HT1080 (cell line): Measurements from ENCODE around the gene ZNF554. TPM values are rescaled to one million over a fixed set of nuclear protein-coding genes. Genes with fewer than 3 reads are reported as not detected.

ENCODE experiments used
- DNase-seq: peaks from one replicate; pipeline ENCODE4 v3.0.0-alpha.2; 2015; ENCODE audit warnings: low read depth
- total RNA-seq: library from RNA; depleted of rRNA; stranded (reverse); fragments of >200 nt; shearing (Covaris generic); gene quantifications from 2 replicates; pipeline ENCODE4 v1.2.3, GENCODE V29; 2014

ZNF554 gene
- total RNA-seq, 1 experiment from 2014 or later, result 0.63 TPM

DNA sequence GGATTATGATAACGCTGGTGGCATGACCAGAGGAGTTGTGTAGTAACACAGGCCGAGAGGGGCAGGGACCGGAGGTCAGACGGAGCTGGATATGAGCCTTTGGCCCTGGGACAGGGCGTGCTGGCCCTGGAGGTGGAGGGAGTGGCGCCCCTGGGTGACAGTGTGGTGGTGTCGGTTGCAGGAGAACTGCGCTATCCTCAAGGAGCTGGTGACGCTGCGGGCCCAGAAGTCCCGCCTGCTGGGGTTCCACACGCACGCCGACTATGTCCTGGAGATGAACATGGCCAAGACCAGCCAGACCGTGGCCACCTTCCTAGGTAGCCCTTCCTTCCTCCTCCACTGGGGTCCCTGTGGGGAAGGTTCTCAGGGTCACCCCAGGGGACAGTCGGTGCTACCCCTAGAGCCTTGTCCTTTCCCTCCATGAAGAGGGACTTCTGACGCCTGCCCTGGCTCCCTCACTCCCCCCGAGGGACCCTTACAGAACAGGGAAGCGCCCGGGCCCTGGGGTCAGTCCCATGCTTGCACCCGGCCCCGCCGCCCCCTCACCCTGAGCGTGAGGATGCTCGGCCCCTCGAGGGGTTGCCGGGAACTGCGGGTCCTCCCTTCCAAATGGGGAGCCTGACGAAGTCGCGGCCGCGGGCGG, 12.8 kb upstream of the ZNF554 start:
- no peak for DNase-seq

- DNase-seq, result no peak
These were observed 12.1 kb upstream of the ZNF554 start for GRCh38 chr19:2807379-2808128.

GRCh38 chr19:2808129-2808941, 11.3 kb upstream of the ZNF554 start:
- DNase-seq, result no peak

GRCh38 chr19:2809387-2810140, 10.1 kb upstream of the ZNF554 start:
- DNase-seq, result no peak

GRCh38 chr19:2810141-2811091, 9.3 kb upstream of the ZNF554 start:
- no peak for DNase-seq

DNA sequence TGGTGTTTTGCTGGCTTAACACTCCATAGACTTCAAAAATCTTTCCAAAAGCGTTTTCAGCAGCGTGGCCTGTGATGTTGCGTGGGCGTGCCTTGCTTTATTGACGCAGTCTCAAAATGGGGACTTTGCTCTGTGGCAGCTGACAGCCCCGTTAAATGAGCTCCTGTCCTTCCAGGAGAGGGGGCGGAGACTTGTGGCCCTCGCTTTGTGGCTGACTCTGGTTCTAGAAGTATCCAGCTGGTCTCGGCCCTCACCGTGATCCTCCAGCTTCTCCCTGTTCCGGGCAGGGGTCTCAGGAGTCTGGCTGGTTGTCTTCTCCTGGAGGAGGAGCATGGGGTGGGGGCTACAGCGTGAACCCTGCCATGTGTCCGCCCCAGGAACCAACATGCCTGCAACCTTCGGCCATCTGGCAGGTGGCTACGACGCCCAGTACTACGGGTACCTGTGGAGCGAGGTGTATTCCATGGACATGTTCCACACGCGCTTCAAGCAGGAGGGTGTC, 8.4 kb upstream of the ZNF554 start:
- DNase-seq, result no peak

DNA sequence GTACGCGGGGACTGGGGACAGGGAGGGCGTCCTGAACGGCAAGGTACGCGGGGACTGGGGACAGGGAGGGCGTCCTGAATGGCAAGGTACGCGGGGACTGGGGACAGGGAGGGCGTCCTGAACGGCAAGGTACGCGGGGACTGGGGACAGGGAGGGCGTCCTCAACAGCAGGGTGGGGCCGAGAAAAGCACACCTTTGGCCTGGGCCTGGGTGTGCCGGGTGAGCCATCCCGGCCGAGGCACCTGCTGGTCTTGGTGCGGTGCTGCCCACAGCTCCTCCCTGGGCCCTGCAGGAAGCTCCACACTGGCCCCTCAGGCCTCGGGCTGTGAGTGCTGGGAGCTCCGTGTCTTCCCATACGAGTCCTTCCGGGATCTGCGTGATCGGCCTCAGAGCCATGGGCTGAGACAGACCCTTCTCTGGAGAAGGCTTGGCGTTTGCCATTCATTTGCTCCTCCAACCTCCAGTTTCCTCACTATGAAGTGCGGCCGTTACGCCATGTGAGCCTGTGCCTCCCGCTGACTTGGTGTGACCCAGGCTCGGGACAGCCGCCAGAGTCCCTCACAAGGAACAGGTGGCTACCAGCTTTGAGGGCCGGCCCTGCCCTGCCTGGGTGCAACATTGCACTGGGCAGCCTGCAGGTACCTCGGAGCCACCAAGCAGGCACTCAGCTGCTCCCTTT, 7.8 kb upstream of the ZNF554 start:
- no peak for DNase-seq

DNA sequence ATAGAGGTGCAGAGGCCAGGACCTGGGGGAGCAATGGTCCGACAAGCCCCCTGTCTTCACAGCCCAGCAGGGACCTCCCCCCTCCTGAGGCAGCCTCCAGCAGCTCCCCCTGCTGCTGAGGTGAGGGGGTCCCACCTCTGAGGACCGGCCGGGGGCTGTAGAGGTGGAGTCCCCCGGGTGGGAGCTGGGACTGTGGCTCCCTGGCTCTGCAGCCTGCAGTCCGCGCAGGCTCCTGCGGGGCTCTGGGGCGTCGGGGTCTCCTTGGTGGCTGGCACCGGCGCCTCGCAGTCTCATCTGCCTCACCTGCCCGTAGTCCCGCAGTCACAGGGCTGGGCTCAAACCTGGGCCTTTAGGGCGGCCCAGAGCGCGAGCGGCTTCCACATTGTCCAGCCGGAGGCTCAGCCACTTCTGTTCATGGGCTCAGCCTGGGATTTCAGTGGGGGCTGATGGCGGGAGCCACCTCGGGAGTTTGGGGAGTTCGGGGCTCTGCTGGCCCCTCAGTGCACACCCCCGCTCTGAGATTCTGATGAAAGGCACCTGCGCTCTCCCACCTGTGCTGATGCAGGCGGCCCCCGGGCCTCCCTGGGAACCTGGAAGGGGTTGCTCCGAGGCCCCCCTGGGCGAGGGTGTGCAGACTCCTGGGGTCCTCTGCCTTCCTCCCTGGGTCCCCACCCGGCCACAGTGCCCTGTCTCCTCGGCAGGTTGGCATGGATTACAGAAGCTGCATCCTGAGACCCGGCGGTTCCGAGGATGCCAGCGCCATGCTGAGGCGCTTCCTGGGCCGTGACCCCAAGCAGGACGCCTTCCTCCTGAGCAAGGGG, 7.0 kb upstream of the ZNF554 start:
- no peak for DNase-seq

DNA sequence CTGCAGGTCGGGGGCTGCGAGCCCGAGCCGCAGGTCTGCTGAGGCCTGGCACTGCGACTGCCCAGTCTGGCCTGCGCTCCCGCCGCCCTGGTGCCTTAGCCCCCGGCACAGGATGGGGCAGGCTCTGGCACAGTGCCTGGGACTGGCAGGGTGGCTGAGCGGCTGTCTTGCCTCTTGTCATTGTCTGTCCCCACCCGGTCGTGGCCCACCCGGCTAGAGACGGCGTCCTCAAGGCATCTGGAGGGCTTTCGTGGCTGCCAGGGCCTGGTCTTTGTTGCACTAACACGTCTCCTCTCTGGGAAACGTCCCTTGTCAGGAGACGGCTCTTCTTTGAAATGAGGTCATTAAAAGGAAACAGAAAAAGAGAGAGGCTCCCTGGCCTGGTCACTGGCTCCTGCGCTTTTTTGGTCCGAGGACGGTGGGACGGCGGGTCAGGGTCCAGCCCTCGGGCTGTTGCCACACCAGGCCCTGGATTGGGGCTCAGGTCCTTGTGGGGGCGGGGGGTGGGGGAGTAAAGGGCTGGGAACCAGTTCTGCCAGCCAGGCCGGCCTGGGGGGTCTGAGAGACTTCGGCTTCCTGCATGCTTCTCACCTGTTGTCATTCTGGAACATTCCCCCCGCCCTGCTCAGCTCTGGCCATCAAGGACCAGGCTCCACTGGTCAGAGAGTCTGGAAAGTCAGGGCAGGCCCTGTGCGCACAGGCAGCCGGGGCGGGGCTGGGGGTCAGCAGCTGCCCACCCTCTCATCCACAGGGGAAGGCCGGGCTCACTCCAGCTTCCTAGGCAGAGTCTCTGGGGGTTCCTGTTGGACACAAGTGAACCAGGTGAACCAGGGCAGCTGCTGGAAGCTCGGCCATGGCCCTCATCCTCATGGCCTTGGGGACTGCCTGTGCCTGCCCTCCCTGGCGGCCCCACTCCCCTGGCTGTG, 6.2 kb upstream of the ZNF554 start:
- DNase-seq, result no peak

DNA sequence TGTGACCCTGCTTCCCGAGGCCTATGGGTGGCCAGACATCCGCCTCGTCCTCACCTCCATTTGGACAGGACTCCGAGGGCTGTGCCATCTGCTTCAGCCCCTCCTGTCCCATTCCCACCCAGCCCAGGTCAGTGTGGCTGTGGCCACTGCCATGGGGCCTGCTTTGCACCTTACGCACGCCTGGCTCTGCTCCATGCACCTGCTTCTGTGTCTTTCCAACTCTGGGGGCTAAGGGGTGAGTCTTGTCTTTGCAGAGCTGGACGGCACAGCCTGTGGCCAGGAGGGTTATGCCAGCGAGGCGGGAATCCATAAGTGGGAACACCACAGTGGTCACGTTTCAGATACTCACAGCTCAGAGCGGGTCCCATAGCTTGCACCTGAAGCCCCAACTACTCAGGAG, 5.2 kb upstream of the ZNF554 start:
- no peak for DNase-seq

DNA sequence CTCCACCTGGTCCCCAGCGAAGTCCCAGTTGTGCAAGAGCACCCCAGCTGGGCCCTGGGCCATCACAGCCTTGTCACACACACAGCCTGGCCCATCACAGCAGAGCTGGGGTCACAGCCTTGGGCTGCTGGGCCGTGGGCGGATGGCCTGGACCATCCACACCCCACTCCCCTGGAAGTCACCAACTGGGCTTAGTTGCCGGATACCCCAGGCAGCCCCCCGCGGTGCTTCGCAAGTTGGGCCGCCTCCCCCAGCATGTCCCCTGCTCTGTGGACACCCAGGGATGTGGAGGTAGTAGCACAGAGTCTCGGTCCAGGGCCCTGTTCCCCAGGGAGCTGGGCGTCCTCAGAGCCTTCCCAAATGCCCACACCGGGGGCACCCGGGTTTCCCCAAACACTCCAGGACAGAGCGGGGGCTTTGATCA, 4.5 kb upstream of the ZNF554 start:
- no peak for DNase-seq

DNA sequence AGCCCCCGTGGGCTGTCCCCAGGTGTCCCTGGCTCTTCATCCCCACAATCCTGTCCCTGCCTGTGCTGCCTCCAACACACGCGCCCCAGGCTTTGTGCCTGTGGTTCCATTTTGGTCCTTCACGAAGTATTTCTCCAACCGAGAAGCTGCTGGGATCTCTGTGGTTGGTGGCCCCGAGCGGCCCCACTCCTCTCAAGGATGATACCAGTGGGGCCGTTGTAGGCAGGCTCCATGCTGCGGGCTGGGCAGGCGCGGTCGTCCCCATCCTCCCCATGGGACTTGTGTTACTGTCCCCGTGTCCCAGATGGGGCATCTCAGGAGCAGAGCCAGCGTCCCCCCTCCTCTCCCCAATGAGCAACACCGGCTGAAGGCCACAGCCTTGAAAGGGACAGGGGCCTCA, 3.7 kb upstream of the ZNF554 start:
- DNase-seq, result no peak

- DNase-seq, result no peak
These were observed 3.0 kb upstream of the ZNF554 start for GRCh38 chr19:2816641-2817040.

DNA sequence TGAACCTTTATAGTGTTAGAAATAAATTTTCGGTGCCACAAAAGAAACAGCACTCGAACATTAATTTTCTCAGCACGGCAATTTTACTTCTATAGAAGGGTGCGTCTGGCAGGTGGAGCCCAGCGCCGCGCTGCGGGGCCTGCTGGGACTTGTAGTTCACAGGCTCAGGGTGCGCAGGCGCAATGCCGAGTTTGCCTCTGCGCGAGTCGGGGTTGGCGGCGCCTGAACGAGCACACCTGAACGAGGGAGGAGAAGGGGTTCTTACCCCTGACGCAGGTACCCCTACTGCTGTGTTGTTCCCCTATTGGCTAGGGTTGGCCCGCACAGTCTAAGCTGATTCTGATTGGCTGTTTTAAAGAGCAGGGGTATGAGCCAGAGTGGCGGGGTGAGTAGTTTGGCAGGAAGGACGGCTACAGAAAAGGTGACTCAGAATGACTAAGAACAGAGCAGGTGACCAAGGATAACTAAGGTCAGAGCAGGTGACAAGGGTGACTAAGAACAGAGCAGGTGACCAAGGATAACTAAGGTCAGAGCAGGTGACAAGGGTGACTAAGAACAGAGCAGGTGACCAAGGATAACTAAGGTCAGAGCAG, 2.3 kb upstream of the ZNF554 start:
- DNase-seq, result peak; percentile 37

- DNase-seq, result no peak
These were observed 539 bp downstream of the ZNF554 start for GRCh38 chr19:2820112-2820702.

DNA sequence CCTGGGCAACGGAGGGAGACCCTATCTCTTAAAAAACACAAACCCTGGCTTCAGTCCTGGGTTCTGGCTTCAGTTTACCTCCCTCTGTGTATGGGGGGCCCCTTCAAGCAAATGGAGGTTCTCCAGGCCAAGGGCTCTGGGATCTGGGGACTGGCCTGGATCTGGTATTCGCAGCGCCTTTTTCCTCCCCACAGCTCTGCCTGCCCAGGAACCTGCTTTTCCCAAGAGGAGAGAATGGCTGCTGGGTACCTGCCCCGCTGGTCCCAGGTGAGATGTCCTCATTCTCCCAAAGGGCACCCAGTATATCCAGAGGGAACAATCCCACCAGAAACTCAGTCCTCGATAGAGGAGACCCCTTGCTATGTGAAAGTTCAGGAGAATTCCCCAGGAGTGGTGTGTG, 3.2 kb downstream of the ZNF554 start:
- DNase-seq, result no peak

DNA sequence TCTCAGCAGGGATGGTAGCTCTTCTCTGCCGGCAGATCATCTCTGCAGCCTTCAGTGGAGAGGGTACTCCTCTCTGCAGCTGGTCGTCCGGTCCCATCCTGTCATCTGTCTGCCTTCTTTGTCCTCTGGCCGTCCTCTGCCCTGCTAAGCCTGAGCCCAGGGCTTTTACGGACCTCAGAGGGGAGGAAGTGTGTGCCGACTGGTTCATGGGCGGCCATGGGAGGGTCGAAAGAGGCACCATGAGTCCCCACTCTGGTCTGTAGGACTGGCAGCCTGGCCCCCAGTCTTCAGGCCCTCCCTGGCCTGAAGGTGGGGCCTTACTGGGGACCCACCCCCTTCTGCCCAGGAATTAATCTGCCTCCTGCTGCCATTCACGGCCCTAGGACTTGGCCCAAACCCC, 4.0 kb downstream of the ZNF554 start:
- no peak for DNase-seq
